Smooth muscle cell (in vitro differentiated cells): ENCODE data around the gene CTNNA3. TPM values are rescaled to one million over a fixed set of nuclear protein-coding genes. Genes with fewer than 3 reads are reported as not detected.

ENCODE experiments used
- DNase-seq: peaks from one replicate; lab custom pipeline; 2025; ENCODE audit not compliant: unreplicated experiment; lab: John Stamatoyannopoulos, UW
- H2AFZ ChIP-seq: fragments of 200-600 bp; sonication (generic); 2 replicates; pipeline ENCODE4 v1.6.0; 2016; ENCODE audit warnings: antibody characterized with exemption, low read depth, mild to moderate bottlenecking
- H3F3A ChIP-seq: fragments of 200-600 bp; sonication (generic); 2 replicates; pipeline ENCODE4 v1.6.0; 2017; ENCODE audit warnings: antibody characterized with exemption, low read depth
- H3K27ac ChIP-seq: fragments of 200-600 bp; sonication (generic); 2 replicates; pipeline ENCODE4 v1.5.1; 2016; ENCODE audit warnings: low read depth, mild to moderate bottlenecking
- H3K27me3 ChIP-seq: fragments of 200-600 bp; sonication (generic); 2 replicates; pipeline ENCODE4 v1.6.1; 2016; ENCODE audit warnings: low read depth, mild to moderate bottlenecking
- H3K36me3 ChIP-seq: fragments of 200-600 bp; sonication (generic); 2 replicates; pipeline ENCODE4 v1.5.1; 2016; ENCODE audit warnings: low read depth
- H3K4me1 ChIP-seq: fragments of 200-600 bp; sonication (generic); 2 replicates; pipeline ENCODE4 v1.5.1; 2016; ENCODE audit warnings: low read depth
- H3K4me2 ChIP-seq: fragments of 200-600 bp; sonication (generic); 2 replicates; pipeline ENCODE4 v1.6.0; 2016; ENCODE audit warnings: mild to moderate bottlenecking
- H3K4me3 ChIP-seq: fragments of 200-600 bp; sonication (generic); 2 replicates; pipeline ENCODE4 v1.5.1; 2016; ENCODE audit warnings: mild to moderate bottlenecking
- H3K79me2 ChIP-seq: fragments of 200-600 bp; sonication (generic); 2 replicates; pipeline ENCODE4 v1.6.0; 2016; ENCODE audit warnings: low read depth, mild to moderate bottlenecking
- H3K9ac ChIP-seq: fragments of 200-600 bp; sonication (generic); 2 replicates; pipeline ENCODE4 v1.6.0; 2016; ENCODE audit warnings: low read depth
- H3K9me3 ChIP-seq: fragments of 200-600 bp; sonication (generic); replicated peaks from 2 replicates; pipeline ENCODE4 v1.5.1; 2016; ENCODE audit warnings: low read depth
- H4K20me1 ChIP-seq: fragments of 200-600 bp; sonication (generic); 2 replicates; pipeline ENCODE4 v1.6.0; 2016; ENCODE audit warnings: low read depth
- CTCF ChIP-seq: fragments of 200-600 bp; sonication (generic); IDR thresholded peaks from 2 replicates; pipeline ENCODE4 v1.5.1; 2017; ENCODE audit warnings: borderline replicate concordance, mild to moderate bottlenecking, antibody characterized with exemption; ENCODE audit not compliant: insufficient read depth, poor library complexity, severe bottlenecking
- WGBS: methylation state at CpG from one replicate; pipeline ENCODE4 v1.1.7; 2016; ENCODE audit warnings: low lambda C conversion rate; 5-methylcytosine and 5-hydroxymethylcytosine counted together
- polyA plus RNA-seq: library from polyadenylated mRNA; unstranded; fragments of >200 nt; fragmentation: Nextera tagmentation; extraction: Ambion mirVana; gene quantifications from 2 replicates; pipeline ENCODE4 v1.2.1, GENCODE V29; 2016
- total RNA-seq: library from RNA; depleted of rRNA; stranded (reverse); fragments of >200 nt; gene quantifications from 2 replicates; pipeline ENCODE4 v1.2.3, GENCODE V29; 2014

The CTNNA3 gene
- total and polyA plus RNA-seq, 2 experiments from 2014 or later = 1.3 TPM; not detected in 1

GRCh38 chr10:67665491-67665890, 30.5 kb downstream of the CTNNA3 start:
- H3K4me1 ChIP-seq = peaks cover 6% of the 10 kb centered on the region
- no peak overlapping the region for H3K4me2 ChIP-seq

DNA sequence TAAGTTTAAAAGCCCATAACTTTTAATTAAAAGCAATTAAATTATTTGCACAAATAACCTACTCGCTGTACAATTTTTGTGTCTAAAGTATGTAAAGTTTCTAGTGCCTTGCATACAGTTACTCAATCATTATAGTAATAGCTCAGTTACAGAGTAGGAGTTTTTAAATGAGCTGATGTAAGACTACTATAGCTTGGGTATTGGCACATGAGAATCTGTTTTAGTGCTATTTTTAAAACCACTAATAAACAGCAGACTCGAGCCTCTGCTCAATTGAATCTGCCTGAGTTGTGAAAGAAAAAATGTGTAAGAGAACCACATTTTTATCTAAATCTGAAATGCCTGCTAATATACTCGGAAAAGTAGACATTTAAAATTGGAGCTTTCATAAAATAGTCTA, 31.1 kb downstream of the CTNNA3 start:
- Histone ChIP-seq H3F3A (no peaks in the 10 kb centered on the region), H3K4me1 (peaks cover 6% of the 10 kb centered on the region), H3K27ac (peak overlapping the region; percentile 1), H3K4me3 (no peak overlapping the region), H2AFZ (peak overlapping the region; percentile 51), H3K9ac (peak overlapping the region; percentile 1), H3K27me3 (no peaks in the 10 kb centered on the region), H3K36me3 (no peaks in the 10 kb centered on the region), H3K4me2 (peak overlapping the region; percentile 61), H4K20me1 (no peaks in the 10 kb centered on the region), H3K79me2 (no peaks in the 10 kb centered on the region), H3K9me3 (no peaks in the 10 kb centered on the region)
- DNase-seq = no peak
- no peak for TF ChIP-seq CTCF
- 38% methylated on average over 3 of the region's 3 CpGs for WGBS

More at GRCh38 chr10:67665491-67665890, 30.5 kb downstream of the CTNNA3 start:
- H3K4me3 ChIP-seq = no peak overlapping the region
- H3F3A ChIP-seq = no peaks in the 10 kb centered on the region
- DNase-seq = no peak
- peak overlapping the region; percentile 1 for H3K27ac ChIP-seq
- no peaks in the 10 kb centered on the region for H4K20me1 ChIP-seq
- no peak for TF ChIP-seq CTCF
- no peaks in the 10 kb centered on the region for H3K36me3 ChIP-seq
- no peaks in the 10 kb centered on the region for H3K9me3 ChIP-seq
- H2AFZ ChIP-seq = peak overlapping the region; percentile 51
- H3K27me3 ChIP-seq = no peaks in the 10 kb centered on the region
- no peak overlapping the region for H3K9ac ChIP-seq
- H3K79me2 ChIP-seq = no peaks in the 10 kb centered on the region

DNA sequence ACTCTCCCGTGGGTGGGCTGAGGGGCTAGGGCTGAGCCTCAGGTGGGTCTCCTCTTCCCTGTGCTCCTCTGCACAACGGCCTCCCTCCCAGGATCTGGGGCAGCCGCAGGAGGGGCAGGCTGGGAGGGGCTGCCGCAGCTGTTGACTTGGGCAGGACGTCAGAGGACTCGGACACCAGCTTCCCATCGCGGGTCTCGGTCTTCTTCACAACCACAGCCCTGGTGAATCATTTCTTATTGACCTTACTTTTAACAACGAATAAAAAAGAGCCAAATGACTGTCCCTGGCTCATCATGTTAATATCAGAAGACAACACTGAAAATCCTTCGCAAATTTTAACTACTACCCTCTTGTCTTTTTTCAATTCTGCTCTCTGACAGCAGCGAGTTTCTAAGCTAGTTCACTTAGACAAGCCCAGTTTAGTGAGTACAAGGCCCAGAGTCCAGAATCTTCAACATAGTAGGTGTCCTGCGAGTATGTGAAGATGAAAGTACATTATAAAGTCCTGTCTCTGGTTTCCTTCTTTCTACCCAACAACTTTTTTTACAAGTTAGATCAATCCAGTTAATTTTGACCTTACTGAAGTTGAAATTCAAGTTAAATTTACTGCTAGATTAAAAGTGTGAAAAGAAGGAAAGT, 32.4 kb downstream of the CTNNA3 start:
- peaks cover 6% of the 10 kb centered on the region for H3K4me1 ChIP-seq
- no peaks in the 10 kb centered on the region for H3K9me3 ChIP-seq
- H3K27me3 ChIP-seq = no peaks in the 10 kb centered on the region
- no peak for TF ChIP-seq CTCF
- no peak overlapping the region for H3K9ac ChIP-seq
- H3K79me2 ChIP-seq = no peaks in the 10 kb centered on the region
- no peak overlapping the region for H3K27ac ChIP-seq
- H2AFZ ChIP-seq = no peak overlapping the region
- H3K36me3 ChIP-seq = no peaks in the 10 kb centered on the region
- H3K4me2 ChIP-seq = no peak overlapping the region
- WGBS = 80% methylated on average over 13 of the region's 13 CpGs
- DNase-seq = no peak
- no peaks in the 10 kb centered on the region for H4K20me1 ChIP-seq
- no peaks in the 10 kb centered on the region for H3F3A ChIP-seq
- H3K4me3 ChIP-seq = no peak overlapping the region

- no peaks in the 10 kb centered on the region for H3K27me3 ChIP-seq
- no peaks in the 10 kb centered on the region for H3K9me3 ChIP-seq
- no peaks in the 10 kb centered on the region for H3F3A ChIP-seq
- no peaks in the 10 kb centered on the region for H3K79me2 ChIP-seq
- H3K9ac ChIP-seq = no peak overlapping the region
- no peak overlapping the region for H3K4me3 ChIP-seq
- H3K27ac ChIP-seq = no peak overlapping the region
- no peaks in the 10 kb centered on the region for H3K36me3 ChIP-seq
- 91% methylated on average over 3 of the region's 3 CpGs for WGBS
- DNase-seq = no peak
- TF ChIP-seq CTCF = no peak
- H3K4me1 ChIP-seq = peaks cover 6% of the 10 kb centered on the region
- no peak overlapping the region for H2AFZ ChIP-seq
- no peak overlapping the region for H3K4me2 ChIP-seq
- H4K20me1 ChIP-seq = no peaks in the 10 kb centered on the region
Observed at GRCh38 chr10:67662415-67662814, 33.6 kb downstream of the CTNNA3 start.
